22Rv1 (cell line): ENCODE results near the gene EFEMP1.

Source experiments
- ZFX ChIP-seq: fragments of 450-650 bp; IDR thresholded peaks from 2 replicates; pipeline ENCODE4 v1.6.1; 2017; ENCODE audit warnings: antibody characterized with exemption, borderline replicate concordance
- TF ChIP-seq, protein P1 (sequence below): fragments of 450-650 bp; IDR thresholded peaks from 2 replicates; pipeline ENCODE4 v1.5.1; 2017; ENCODE audit warnings: mild to moderate bottlenecking

DNA sequence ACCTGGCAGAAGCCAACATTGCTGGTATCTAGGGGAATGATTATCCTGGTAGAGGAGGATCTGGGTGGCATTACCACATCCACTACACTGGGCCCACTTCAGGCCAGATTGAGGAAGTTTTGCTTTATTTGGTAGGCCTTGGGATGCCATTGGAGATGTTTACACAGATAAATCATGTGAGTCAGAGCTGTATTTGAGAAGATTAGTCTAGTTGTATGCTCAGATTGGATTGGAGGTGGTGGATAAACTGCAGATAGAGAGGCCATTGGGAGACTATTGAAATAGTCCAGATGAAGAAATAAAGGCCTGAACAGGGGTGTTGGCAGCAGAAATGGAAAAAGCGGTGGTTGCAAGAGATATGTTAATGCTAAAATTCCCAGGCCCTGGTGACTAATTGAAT lies 81.5 kb downstream of the EFEMP1 start:
- TF ChIP-seq, protein P1, sequence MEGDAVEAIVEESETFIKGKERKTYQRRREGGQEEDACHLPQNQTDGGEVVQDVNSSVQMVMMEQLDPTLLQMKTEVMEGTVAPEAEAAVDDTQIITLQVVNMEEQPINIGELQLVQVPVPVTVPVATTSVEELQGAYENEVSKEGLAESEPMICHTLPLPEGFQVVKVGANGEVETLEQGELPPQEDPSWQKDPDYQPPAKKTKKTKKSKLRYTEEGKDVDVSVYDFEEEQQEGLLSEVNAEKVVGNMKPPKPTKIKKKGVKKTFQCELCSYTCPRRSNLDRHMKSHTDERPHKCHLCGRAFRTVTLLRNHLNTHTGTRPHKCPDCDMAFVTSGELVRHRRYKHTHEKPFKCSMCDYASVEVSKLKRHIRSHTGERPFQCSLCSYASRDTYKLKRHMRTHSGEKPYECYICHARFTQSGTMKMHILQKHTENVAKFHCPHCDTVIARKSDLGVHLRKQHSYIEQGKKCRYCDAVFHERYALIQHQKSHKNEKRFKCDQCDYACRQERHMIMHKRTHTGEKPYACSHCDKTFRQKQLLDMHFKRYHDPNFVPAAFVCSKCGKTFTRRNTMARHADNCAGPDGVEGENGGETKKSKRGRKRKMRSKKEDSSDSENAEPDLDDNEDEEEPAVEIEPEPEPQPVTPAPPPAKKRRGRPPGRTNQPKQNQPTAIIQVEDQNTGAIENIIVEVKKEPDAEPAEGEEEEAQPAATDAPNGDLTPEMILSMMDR: no peak
- TF ChIP-seq ZFX: no peak
